ENCODE results near the gene NKIRAS1.

Gene NKIRAS1

GRCh38 chr3:23916886-23917678 lies at the start of gene NKIRAS1, which contains the start of gene RPL15:
Gene NKIRAS1, minus strand, starts transcription at chr3:23916990. Its CDS starts 6,086 bp downstream, at chr3:23910904.
Gene RPL15, plus strand, starts transcription at chr3:23917132. Its CDS starts 728 bp downstream, at chr3:23917860.
- DNase-seq, result peak; percentile 87

GRCh38 chr3:23966328-23966727 lies 49.5 kb upstream of the NKIRAS1 start:
- no peak for DNase-seq

GRCh38 chr3:23964537-23965235 lies 47.9 kb upstream of the NKIRAS1 start:
- DNase-seq, result no peak

GRCh38 chr3:23961913-23962312 lies 45.1 kb upstream of the NKIRAS1 start:
- no peak for DNase-seq

GRCh38 chr3:23961066-23961465 lies 44.3 kb upstream of the NKIRAS1 start:
- DNase-seq, result no peak

- no peak for DNase-seq
These were observed 43.9 kb upstream of the NKIRAS1 start for GRCh38 chr3:23960649-23961048.

GRCh38 chr3:23959135-23959900 lies 42.5 kb upstream of the NKIRAS1 start:
- DNase-seq, result no peak

- no peak for DNase-seq
These were observed 39.9 kb upstream of the NKIRAS1 start for GRCh38 chr3:23956701-23957100.

- no peak for DNase-seq
These were observed 37.4 kb upstream of the NKIRAS1 start for GRCh38 chr3:23954144-23954543.

GRCh38 chr3:23953523-23953922 lies 36.7 kb upstream of the NKIRAS1 start:
- no peak for DNase-seq

GRCh38 chr3:23952646-23953045 lies 35.9 kb upstream of the NKIRAS1 start:
- DNase-seq, result no peak

GRCh38 chr3:23950293-23950692 lies 33.5 kb upstream of the NKIRAS1 start:
- DNase-seq, result no peak

- DNase-seq, result no peak
These were observed 33.0 kb upstream of the NKIRAS1 start for GRCh38 chr3:23949784-23950183.

GRCh38 chr3:23948761-23949160 lies 32.0 kb upstream of the NKIRAS1 start:
- DNase-seq, result no peak

- DNase-seq, result peak; percentile 85
These were observed 29.3 kb upstream of the NKIRAS1 start for GRCh38 chr3:23945913-23946687.

- DNase-seq, result no peak
These were observed 28.8 kb upstream of the NKIRAS1 start for GRCh38 chr3:23945663-23945912.

GRCh38 chr3:23944861-23945662 lies 28.3 kb upstream of the NKIRAS1 start, which contains the start of gene NR1D2:
Gene NR1D2, plus strand, starts transcription at chr3:23945286. Its CDS starts 293 bp downstream, at chr3:23945579.
- peak; percentile 65 for DNase-seq

- no peak for DNase-seq
These were observed 27.4 kb upstream of the NKIRAS1 start for GRCh38 chr3:23944007-23944783.

GRCh38 chr3:23942546-23942945 lies 25.8 kb upstream of the NKIRAS1 start:
- no peak for DNase-seq

GRCh38 chr3:23941440-23941839 lies 24.6 kb upstream of the NKIRAS1 start:
- no peak for DNase-seq

- DNase-seq, result no peak
These were observed 24.0 kb upstream of the NKIRAS1 start for GRCh38 chr3:23940775-23941174.

Data from NCI-H1436 (cell line).